ENCODE data around the gene RNF8.

GRCh38 chr6:37311741-37312473 is 41.9 kb upstream of the RNF8 start:
- TF ChIP-seq, protein P1, sequence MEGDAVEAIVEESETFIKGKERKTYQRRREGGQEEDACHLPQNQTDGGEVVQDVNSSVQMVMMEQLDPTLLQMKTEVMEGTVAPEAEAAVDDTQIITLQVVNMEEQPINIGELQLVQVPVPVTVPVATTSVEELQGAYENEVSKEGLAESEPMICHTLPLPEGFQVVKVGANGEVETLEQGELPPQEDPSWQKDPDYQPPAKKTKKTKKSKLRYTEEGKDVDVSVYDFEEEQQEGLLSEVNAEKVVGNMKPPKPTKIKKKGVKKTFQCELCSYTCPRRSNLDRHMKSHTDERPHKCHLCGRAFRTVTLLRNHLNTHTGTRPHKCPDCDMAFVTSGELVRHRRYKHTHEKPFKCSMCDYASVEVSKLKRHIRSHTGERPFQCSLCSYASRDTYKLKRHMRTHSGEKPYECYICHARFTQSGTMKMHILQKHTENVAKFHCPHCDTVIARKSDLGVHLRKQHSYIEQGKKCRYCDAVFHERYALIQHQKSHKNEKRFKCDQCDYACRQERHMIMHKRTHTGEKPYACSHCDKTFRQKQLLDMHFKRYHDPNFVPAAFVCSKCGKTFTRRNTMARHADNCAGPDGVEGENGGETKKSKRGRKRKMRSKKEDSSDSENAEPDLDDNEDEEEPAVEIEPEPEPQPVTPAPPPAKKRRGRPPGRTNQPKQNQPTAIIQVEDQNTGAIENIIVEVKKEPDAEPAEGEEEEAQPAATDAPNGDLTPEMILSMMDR (IDR thresholded peaks at IDR 0.05), result no peak
- TF ChIP-seq POLR2AphosphoS5 (IDR thresholded peaks at IDR 0.05) (no peak), POLR2A (IDR thresholded peaks at IDR 0.05) (no peak)

All from prostate gland (tissue), 2 donors.